WERI-Rb-1 (cell line): ENCODE results near the gene LARGE1.

Source experiments
- DNase-seq: peaks from one replicate; pipeline ENCODE4 v3.0.0-alpha.2; 2020
- H3K27ac ChIP-seq: fragments of 250-450 bp; sonication (Bioruptor Pico); 2 replicates; pipeline ENCODE4 v1.5.1; 2020; ENCODE audit warnings: mild to moderate bottlenecking, moderate library complexity
- H3K27me3 ChIP-seq: fragments of 250-450 bp; sonication (Bioruptor Pico); 2 replicates; pipeline ENCODE4 v1.5.1; 2021; ENCODE audit warnings: mild to moderate bottlenecking, low read depth, moderate library complexity; ENCODE audit not compliant: insufficient read depth, severe bottlenecking
- H3K36me3 ChIP-seq: fragments of 250-450 bp; sonication (Bioruptor Pico); 2 replicates; pipeline ENCODE4 v1.5.1; 2020; ENCODE audit warnings: mild to moderate bottlenecking, moderate library complexity
- H3K4me3 ChIP-seq: 2 replicates; pipeline ENCODE4 v1.5.1; 2011; ENCODE audit warnings: low read depth, mild to moderate bottlenecking, control low read depth, low read length
- H3K9me3 ChIP-seq: fragments of 250-450 bp; sonication (Bioruptor Pico); 2 replicates; pipeline ENCODE4 v1.5.1; 2021; ENCODE audit warnings: mild to moderate bottlenecking, moderate library complexity; ENCODE audit not compliant: severe bottlenecking
- CTCF ChIP-seq: IDR thresholded peaks from 2 replicates; pipeline ENCODE4 v1.5.1; 2011; ENCODE audit warnings: low read depth, mild to moderate bottlenecking, control low read depth, inconsistent platforms, low read length

Gene LARGE1

GRCh38 chr22:33920197-33920540, at the start of gene LARGE1:
LARGE1 (minus strand) TSS chr22:33920476.
- H3K4me3 ChIP-seq: peak within 1 kb of the TSS; percentile 74
- peak; percentile 24 for DNase-seq

GRCh38 chr22:33969045-33969444, 48.8 kb upstream of the LARGE1 start:
- no peak overlapping the region for H3K4me3 ChIP-seq
- no peaks in the 10 kb centered on the region for H3K27me3 ChIP-seq
- DNase-seq: no peak
- no peaks in the 10 kb centered on the region for H3K36me3 ChIP-seq
- H3K27ac ChIP-seq: no peak overlapping the region
- TF ChIP-seq CTCF: no peak
- no peaks in the 10 kb centered on the region for H3K9me3 ChIP-seq

More at GRCh38 chr22:33920197-33920540, at the start of gene LARGE1:
- Histone ChIP-seq H3K36me3 (no peaks in the 10 kb centered on the region), H3K27me3 (peaks cover 9% of the 10 kb centered on the region), H3K27ac (peak within 1 kb of the TSS; percentile 58), H3K9me3 (no peaks in the 10 kb centered on the region)
- no peak for TF ChIP-seq CTCF

- Histone ChIP-seq H3K4me3 (no peak overlapping the region), H3K27me3 (no peaks in the 10 kb centered on the region), H3K27ac (no peak overlapping the region), H3K36me3 (no peaks in the 10 kb centered on the region), H3K9me3 (no peaks in the 10 kb centered on the region)
- no peak for TF ChIP-seq CTCF
- DNase-seq: no peak
Observed at GRCh38 chr22:33964121-33964520, 43.8 kb upstream of the LARGE1 start.

DNA sequence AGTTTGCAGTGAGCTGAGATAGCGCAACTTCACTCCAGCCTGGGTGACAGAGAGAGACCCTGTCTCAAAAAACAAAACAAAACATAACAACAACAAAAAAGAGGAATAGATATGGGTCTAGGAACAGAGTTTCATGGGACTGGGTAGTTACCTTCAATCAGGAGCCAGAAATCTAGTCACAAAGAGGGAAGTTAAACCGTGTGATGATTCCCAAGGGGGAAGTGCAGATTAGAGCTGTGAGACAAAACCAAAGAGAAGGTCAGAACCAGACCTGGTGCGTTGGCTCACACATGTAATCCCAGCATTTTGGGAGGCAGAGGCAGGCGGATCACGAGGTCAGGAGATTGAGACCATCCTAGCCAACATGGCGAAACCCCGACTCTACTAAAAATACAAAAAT, 42.1 kb upstream of the LARGE1 start:
- no peak for TF ChIP-seq CTCF
- Histone ChIP-seq H3K36me3 (no peaks in the 10 kb centered on the region), H3K27me3 (no peaks in the 10 kb centered on the region), H3K27ac (no peak overlapping the region), H3K9me3 (no peaks in the 10 kb centered on the region), H3K4me3 (no peak overlapping the region)
- no peak for DNase-seq

DNA sequence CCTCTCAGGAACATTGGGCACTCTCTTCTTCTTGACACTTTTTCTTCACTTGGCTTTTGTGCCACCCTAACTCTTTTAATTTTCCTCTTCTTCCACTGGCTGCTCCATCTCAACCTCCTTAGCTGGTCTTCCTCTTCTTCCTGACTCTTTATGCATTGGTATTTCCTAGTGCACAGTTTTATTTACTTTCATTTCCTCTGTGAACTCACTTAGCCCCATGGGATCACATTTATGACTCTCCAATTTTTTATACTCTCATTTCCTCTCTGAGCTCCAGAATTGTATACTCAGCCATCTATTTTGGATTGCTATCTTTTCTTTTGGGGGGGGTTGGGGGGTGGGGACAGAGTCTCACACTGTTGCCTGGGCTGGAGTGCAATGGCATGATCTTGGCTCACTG, 38.5 kb upstream of the LARGE1 start:
- Histone ChIP-seq H3K9me3 (no peaks in the 10 kb centered on the region), H3K4me3 (no peak overlapping the region), H3K27me3 (no peaks in the 10 kb centered on the region), H3K36me3 (no peaks in the 10 kb centered on the region), H3K27ac (no peak overlapping the region)
- no peak for TF ChIP-seq CTCF
- no peak for DNase-seq

- H3K36me3 ChIP-seq: no peaks in the 10 kb centered on the region
- TF ChIP-seq CTCF: no peak
- no peaks in the 10 kb centered on the region for H3K9me3 ChIP-seq
- H3K4me3 ChIP-seq: no peak overlapping the region
- H3K27me3 ChIP-seq: no peaks in the 10 kb centered on the region
- no peak for DNase-seq
- H3K27ac ChIP-seq: no peak overlapping the region
Observed at GRCh38 chr22:33957086-33957485, 36.8 kb upstream of the LARGE1 start.
